ENCODE data around the gene WDR86.

GRCh38 chr7:151454305-151454704 is 44.5 kb upstream of the WDR86 start:
- no peak for TF ChIP-seq EZH2 (IDR thresholded peaks at IDR 0.05; ENCODE audit: insufficient read depth, poor library complexity, severe bottlenecking)
- no peak for TF ChIP-seq EZH2phosphoT487 (IDR thresholded peaks at IDR 0.05; ENCODE audit: insufficient read depth, low read depth)
